Retinal pigment epithelial cell (primary cell): ENCODE measurements around the gene MBOAT1.

ENCODE experiments used
- DNase-seq: peaks from one replicate; pipeline ENCODE4 v3.0.0-alpha.2; 2010; ENCODE audit warnings: low read depth
- H3K4me3 ChIP-seq: 2 replicates; pipeline ENCODE4 v1.5.1; 2011; ENCODE audit warnings: mild to moderate bottlenecking, low read length, control low read depth, moderate library complexity
- TF ChIP-seq, protein P1 (sequence below): conservative IDR thresholded peaks from 2 replicates; pipeline ENCODE4 v1.5.1; 2011; ENCODE audit warnings: low read depth, low read length, control low read depth, inconsistent platforms

Gene MBOAT1, protein sequence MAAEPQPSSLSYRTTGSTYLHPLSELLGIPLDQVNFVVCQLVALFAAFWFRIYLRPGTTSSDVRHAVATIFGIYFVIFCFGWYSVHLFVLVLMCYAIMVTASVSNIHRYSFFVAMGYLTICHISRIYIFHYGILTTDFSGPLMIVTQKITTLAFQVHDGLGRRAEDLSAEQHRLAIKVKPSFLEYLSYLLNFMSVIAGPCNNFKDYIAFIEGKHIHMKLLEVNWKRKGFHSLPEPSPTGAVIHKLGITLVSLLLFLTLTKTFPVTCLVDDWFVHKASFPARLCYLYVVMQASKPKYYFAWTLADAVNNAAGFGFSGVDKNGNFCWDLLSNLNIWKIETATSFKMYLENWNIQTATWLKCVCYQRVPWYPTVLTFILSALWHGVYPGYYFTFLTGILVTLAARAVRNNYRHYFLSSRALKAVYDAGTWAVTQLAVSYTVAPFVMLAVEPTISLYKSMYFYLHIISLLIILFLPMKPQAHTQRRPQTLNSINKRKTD

DNA sequence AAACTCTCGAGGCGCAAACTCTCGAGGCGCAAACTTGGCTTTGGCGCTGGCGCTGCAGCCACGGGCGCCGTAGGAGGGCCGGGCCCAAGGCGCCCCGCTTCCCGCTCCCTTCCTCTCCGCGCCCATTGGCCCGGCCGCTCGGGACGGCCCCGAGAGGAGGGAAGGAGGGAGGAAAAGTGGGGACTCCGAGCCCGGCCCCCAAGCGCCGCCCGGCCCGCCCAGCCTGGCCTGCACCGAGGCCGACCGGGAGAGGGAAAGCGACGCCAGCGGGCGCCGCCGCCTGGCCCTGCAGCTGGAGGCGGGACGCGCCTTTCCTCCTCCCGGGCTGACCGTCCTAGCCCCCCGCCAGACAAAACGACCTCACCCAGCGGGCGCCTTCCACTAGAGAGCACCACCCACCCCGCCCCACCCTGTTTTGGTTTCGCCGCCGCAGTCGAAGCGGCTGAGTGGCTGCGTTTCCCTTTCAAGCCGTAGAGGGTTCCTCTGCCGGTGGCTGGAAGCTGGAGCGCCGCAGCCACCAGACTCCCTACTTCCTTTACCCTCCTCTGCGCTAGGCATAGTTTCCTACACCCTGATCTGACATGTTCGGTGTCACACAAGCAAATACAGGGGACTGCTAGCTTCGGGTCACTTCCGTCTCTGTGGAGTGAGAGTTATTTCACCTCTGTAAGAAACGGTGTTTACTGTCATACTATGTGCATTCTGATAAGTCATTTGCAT lies at the start of gene MBOAT1:
TSS of gene MBOAT1 (minus strand) at position 78 of the 720 bp plus-strand sequence. CDS start 235 bp downstream, outside the sequence.
- peak; percentile 63 for DNase-seq
- peak within 1 kb of the TSS; percentile 68 for H3K4me3 ChIP-seq
- TF ChIP-seq, protein P1, sequence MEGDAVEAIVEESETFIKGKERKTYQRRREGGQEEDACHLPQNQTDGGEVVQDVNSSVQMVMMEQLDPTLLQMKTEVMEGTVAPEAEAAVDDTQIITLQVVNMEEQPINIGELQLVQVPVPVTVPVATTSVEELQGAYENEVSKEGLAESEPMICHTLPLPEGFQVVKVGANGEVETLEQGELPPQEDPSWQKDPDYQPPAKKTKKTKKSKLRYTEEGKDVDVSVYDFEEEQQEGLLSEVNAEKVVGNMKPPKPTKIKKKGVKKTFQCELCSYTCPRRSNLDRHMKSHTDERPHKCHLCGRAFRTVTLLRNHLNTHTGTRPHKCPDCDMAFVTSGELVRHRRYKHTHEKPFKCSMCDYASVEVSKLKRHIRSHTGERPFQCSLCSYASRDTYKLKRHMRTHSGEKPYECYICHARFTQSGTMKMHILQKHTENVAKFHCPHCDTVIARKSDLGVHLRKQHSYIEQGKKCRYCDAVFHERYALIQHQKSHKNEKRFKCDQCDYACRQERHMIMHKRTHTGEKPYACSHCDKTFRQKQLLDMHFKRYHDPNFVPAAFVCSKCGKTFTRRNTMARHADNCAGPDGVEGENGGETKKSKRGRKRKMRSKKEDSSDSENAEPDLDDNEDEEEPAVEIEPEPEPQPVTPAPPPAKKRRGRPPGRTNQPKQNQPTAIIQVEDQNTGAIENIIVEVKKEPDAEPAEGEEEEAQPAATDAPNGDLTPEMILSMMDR = peak; percentile 0

DNA sequence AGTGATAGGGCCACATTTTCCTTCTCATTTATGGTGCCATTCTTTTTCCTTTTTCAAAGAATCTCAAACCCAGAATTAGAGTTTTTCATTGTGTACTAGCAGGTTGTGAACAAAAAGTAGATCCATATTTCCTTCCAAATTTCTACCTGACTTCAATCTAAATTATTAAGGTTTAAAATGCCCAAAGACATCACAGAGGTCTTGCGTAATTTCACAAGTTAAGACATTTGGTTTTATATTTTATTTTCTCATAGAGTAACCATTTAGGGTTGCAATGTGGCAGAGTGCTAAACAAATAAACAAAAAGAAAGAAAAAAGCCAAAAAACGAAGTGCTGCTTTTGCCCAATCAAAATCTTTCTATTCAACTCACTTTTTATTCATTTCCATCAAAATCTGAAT lies 49.4 kb upstream of the MBOAT1 start:
- TF ChIP-seq, protein P1 = no peak
- no peak overlapping the region for H3K4me3 ChIP-seq
- DNase-seq = no peak

DNA sequence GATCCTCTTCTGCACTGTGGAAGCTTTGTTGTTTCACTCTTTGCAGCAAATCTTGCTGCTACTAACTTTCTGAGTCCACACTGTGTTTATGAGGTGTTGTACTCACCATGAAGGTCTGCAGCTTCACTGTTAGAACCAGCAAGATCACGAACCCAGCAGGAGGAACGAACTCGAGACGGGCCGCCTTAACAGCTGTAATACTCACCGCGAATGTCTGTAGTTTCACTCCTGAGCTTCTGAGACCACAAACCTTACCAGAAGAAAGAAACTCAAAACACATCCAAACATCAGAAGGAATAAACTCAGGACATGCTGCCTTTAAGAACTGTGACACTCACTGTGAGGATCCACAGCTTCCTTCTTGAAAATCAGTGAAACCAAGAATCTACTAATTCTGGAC lies 48.1 kb upstream of the MBOAT1 start:
- H3K4me3 ChIP-seq = no peak overlapping the region
- TF ChIP-seq, protein P1 = no peak
- DNase-seq = no peak

DNA sequence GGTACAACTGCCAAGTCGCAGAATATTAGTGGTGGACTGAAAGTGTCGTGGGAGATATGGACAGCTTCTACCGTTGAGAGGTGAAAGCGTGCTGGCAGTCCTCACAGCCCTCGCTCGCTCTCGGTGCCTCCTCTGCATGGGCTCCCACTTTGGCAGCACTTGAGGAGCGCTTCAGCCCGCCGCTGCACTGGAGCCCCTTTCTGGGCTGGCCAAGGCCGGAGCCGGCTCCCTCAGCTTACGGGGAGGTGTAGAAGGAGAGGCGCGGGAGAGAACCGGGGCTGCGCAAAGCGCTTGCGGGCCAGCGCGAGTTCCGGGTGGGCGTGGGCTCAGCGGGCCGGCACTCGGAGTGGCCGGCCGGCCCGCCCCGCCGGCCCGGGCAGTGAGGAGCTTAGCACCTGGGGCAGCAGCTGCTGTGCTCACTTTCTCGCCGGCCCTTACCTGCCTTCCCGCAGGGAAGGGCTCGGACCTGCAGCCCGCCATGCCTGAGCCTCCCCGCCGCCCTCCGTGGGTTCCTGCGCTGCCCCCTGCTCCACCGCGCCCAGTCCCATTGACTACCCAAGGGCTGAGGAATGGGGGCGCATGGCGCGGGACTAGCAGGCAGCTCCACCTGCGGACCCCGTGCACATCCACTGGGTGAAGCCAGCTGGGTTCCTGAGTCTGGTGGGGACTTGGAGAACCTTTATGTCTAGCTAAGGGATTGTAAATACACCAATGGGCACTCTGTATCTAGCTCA lies 47.2 kb upstream of the MBOAT1 start:
- DNase-seq = no peak
- no peak overlapping the region for H3K4me3 ChIP-seq
- TF ChIP-seq, protein P1 = no peak

DNA sequence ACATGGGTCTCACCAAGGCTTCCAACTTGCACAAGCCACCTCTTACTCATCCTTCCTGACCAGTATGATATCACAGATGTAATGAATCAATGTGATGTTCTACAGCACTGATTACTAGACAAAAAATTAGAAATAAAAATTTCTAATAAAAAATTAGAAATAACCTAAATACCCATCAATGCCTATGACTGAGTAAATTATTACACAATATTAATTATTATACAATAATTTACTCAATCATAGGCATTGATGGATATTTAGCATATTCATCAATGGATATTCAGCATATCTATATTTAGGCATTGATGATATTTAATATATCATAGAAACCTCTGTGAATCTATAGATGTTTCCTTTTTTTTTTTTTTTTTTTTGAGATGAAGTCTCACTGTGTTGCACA lies 43.2 kb upstream of the MBOAT1 start:
- no peak for DNase-seq
- no peak overlapping the region for H3K4me3 ChIP-seq
- TF ChIP-seq, protein P1 = no peak

DNA sequence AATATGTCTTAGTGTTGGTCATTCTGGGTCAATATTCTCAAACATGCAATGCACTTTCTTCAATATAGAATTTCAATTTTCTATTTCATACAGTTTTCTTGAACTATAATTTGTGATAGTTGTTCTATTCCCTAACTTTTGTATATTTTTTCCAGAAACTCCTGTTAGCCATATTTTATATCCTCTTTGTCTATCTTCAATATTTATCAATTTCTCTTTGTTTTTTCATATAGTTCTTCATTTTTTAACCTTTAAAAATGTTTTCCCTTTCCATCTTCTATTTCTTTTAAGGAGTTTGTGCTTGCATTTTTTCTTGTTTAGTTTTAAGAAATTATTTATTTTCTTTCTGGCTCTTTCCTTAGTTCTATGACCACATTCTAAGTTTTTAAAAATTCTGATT lies 42.0 kb upstream of the MBOAT1 start:
- TF ChIP-seq, protein P1 = no peak
- H3K4me3 ChIP-seq = no peak overlapping the region
- DNase-seq = no peak
